Lower leg skin (tissue), 4 donors: ENCODE data around the gene HK1. TPM values are rescaled to one million over a fixed set of nuclear protein-coding genes. Genes with fewer than 3 reads are reported as not detected.

Experiments
- DNase-seq, 2 donors: peaks; one replicate each; pipeline ENCODE4 v3.0.0-alpha.2; 2019; ENCODE audit warnings: low spot score in 2 of 2
- H3K4me3 ChIP-seq: fragments of 200-600 bp; sonication (generic); 2 replicates; pipeline ENCODE4 v1.5.1; 2017; ENCODE audit warnings: mild to moderate bottlenecking, low read depth; ENCODE audit not compliant: poor library complexity, severe bottlenecking
- POLR2A ChIP-seq, 2 donors: fragments of 450-650 bp; IDR thresholded peaks; one replicate each; pipeline ENCODE4 v1.6.1; 2016 to 2017; ENCODE audit warnings: antibody characterized with exemption in 2 of 2, mild to moderate bottlenecking in 1 of 2, moderate library complexity in 1 of 2
- WGBS, 2 donors: methylation state at CpG; one replicate each; pipeline ENCODE4 v1.1.5; 2018; 5-methylcytosine and 5-hydroxymethylcytosine counted together
- intact Hi-C: fragments of 100-400 bp; cut with DNase I; formaldehyde crosslinking; loops from one replicate; pipeline ENCODE4 v1.15.0; 2023; ENCODE audit warnings: low total_unique reads
- total RNA-seq, 4 donors: library from RNA; depleted of rRNA; stranded (reverse); fragments of >200 nt; gene quantifications; one replicate each; pipeline ENCODE4 v1.1.0, GENCODE V29; 2016
- TF ChIP-seq, protein P1 (sequence below), 3 donors: fragments of 450-650 bp; IDR thresholded peaks; one replicate each; pipeline ENCODE4 v1.5.1; 2016; ENCODE audit warnings: antibody characterized with exemption in 3 of 3, mild to moderate bottlenecking in 3 of 3, moderate library complexity in 2 of 3

The HK1 gene
- total RNA-seq, 4 donors from 2014 or later, result 117 to 162 (median 158) TPM

DNA sequence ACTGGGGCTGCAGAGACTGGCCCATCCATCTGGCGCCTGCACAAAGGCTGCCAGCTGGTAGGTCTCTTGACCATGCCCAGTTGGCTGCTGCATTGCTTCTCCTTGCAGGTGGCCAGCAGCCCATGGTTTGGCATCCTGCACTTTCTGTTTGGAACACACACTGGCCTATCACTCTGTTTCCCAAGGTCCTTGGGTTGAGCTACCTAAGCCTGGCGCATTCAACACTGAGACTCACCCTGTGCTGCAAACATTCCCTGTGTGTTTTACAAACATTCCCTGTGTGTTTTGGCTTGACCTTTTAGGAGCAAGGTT, 83.0 kb downstream of the HK1 start:
- intact Hi-C loops, result no loop called here
- no peak overlapping the region for H3K4me3 ChIP-seq
- no peak for DNase-seq
- 88 to 98% methylated on average over 2 of the region's 2 CpGs for WGBS, 2 donors
- TF ChIP-seq, protein P1, sequence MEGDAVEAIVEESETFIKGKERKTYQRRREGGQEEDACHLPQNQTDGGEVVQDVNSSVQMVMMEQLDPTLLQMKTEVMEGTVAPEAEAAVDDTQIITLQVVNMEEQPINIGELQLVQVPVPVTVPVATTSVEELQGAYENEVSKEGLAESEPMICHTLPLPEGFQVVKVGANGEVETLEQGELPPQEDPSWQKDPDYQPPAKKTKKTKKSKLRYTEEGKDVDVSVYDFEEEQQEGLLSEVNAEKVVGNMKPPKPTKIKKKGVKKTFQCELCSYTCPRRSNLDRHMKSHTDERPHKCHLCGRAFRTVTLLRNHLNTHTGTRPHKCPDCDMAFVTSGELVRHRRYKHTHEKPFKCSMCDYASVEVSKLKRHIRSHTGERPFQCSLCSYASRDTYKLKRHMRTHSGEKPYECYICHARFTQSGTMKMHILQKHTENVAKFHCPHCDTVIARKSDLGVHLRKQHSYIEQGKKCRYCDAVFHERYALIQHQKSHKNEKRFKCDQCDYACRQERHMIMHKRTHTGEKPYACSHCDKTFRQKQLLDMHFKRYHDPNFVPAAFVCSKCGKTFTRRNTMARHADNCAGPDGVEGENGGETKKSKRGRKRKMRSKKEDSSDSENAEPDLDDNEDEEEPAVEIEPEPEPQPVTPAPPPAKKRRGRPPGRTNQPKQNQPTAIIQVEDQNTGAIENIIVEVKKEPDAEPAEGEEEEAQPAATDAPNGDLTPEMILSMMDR (IDR thresholded peaks at IDR 0.05), result no peak
- no peak for TF ChIP-seq POLR2A (IDR thresholded peaks at IDR 0.05)

DNA sequence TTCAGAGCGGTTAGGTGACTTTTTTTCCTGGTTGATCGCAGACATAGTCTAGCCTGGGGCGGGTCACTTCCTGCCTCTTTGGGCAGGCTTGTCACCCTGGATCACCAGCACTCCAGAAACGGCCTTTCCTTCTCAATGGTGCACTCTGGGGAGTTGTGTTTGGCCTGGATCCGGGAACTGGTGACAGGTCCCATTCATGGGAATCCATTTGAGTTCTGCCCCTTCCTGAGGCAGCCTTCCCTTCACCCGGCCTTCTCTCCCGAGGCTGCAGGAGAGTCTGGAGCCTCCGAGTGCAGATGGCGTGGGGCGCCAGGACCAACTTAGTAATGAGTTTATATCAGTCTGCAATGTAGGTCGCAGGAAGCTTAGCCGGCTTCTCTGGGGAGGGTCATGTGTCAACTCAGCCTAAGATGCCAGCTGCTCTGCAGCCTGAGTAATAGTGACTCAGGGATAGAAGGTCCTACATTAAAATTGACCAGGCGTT, 84.2 kb downstream of the HK1 start:
- TF ChIP-seq, protein P1 (IDR thresholded peaks at IDR 0.05), result no peak
- no peak for TF ChIP-seq POLR2A (IDR thresholded peaks at IDR 0.05)
- no peak for DNase-seq
- intact Hi-C loops, result no loop called here

DNA sequence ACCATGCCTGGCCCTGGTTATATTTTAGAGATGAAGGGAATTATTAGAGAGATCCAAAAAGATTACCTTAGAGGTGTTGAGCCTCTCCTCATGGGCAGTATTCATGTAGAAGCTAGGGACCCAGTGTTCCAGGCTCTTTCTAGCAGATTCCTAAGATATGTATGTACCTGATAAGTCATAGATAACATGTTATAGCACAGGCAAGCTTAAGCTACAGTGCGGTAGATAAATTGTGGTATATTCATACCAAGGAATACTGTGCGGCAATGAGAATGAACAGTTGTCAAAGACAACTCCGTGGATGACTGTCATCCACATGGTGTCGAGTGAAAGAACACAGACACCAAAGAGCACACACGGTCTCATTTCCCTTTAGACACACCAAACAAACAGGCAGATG, 85.4 kb downstream of the HK1 start:
- 80 to 86% methylated on average over 5 of the region's 5 CpGs for WGBS, 2 donors
- DNase-seq, result no peak
- no peak overlapping the region for H3K4me3 ChIP-seq
- intact Hi-C loops, result no loop called here
- no peak for TF ChIP-seq POLR2A (IDR thresholded peaks at IDR 0.05)

More for the DNA sequence above, 84.2 kb downstream of the HK1 start:
- no peak overlapping the region for H3K4me3 ChIP-seq
- 33 to 51% methylated on average over 13 of the region's 13 CpGs for WGBS, 2 donors

DNA sequence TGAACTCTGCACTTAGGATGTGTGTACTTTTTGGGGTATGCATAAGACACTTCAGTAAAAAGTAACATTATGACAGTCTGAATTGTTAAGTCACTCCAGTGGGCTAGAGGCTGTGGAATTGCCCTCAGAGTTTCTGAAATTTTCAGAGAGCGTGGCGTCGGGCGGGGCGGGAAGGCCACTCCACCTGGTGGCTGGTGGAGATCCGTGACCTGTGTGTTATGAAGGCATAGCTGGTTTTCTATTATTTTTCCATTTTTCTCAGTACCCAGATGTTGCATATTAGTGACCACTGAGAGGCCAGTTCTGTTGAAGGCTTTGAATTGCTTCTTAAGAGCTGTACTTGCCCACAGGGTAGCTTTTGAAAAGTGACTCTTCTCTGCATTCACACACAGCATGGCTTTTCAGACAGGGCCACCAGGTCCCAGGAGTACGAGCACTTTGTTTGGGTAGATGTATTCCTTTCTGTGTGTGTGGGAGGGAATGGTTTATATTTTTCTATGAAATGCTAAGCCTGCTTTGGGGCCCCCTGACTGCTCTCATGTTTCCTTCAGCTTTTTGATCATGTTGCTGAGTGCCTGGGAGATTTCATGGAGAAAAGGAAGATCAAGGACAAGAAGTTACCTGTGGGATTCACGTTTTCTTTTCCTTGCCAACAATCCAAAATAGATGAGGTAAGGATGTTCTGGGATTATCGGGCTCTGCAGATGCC, 86.1 kb downstream of the HK1 start:
- WGBS, 2 donors, result 85 to 86% methylated on average over 9 of the region's 9 CpGs
- TF ChIP-seq POLR2A (IDR thresholded peaks at IDR 0.05), result no peak
- TF ChIP-seq, protein P1 (IDR thresholded peaks at IDR 0.05), result no peak
- intact Hi-C loops, result no loop called here
- no peak for DNase-seq
- H3K4me3 ChIP-seq, result no peak overlapping the region

DNA sequence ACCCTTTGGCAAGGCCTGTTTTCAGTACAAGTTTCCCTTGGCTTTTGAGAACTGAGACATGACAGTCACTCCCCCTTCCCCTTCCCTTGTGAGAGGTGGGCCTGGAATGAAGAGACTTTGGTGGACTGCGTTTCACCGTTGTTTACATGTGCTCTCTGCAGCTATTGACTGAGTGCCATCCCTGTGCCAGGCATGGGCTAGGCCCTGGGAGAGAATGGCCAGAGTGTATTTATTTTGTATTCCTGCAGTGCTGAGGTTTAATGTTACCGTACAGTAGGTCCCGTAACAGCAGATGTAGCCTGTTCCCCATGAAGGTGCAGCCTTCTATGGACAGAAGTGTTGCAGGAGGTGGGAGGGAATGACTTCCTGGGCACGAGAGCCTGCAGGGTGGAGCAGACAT, 88.4 kb downstream of the HK1 start:
- H3K4me3 ChIP-seq, result no peak overlapping the region
- 89 to 93% methylated on average over 5 of the region's 5 CpGs for WGBS, 2 donors
- intact Hi-C loops, result no loop called here

DNA sequence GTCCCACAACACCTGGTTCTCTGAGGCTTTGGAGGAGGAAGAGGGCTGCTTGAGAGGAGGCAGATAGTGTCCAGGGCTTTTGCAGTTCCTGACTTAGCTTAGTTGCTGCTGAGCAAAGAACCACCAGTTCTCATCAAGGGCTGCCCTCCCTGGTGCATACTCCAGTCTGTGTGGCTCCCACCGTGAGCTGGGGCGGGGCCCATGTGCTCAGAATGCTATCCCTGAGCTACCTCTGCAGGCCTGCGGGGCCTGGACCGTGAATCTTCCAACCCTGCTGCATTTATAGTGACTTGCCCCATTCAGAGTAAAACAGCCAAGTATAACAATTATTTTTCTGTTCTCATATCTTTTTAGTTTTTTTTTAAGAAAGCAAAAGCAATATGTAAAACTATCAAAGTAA, 89.2 kb downstream of the HK1 start:
- intact Hi-C loops, result no loop called here
- TF ChIP-seq, protein P1 (IDR thresholded peaks at IDR 0.05), result no peak
- no peak for TF ChIP-seq POLR2A (IDR thresholded peaks at IDR 0.05)
- no peak overlapping the region for H3K4me3 ChIP-seq
- 72 to 75% methylated on average over 4 of the region's 4 CpGs for WGBS, 2 donors
- DNase-seq, result no peak

More for the DNA sequence above, 88.4 kb downstream of the HK1 start:
- DNase-seq, result no peak
- TF ChIP-seq POLR2A (IDR thresholded peaks at IDR 0.05), result no peak
- TF ChIP-seq, protein P1 (IDR thresholded peaks at IDR 0.05), result no peak
